HepG2 (cell line): Measurements from ENCODE around the gene ARFGAP2. TPM values are rescaled to one million over a fixed set of nuclear protein-coding genes. Genes with fewer than 3 reads are reported as not detected.

ENCODE experiments used
- ATAC-seq: fragments of 200-7000 bp; cut with Tn5 transposase; 3 replicates; pipeline ENCODE4 v1.9.1; 2020; ENCODE audit warnings: mild to moderate bottlenecking, moderate library complexity
- BruUV-seq: library from RNA; stranded (reverse); fragments of 400-500 nt; replicated peaks from 2 replicates; lab custom pipeline; 2021; lab: Mats Ljungman, UMichigan
- CTCF ChIA-PET: fragments of 300-600 bp; formaldehyde crosslinking; extraction: SDS; loops from one replicate; lab custom pipeline; 2021; ENCODE audit warnings: low total read pairs, inconsistent platforms, low intra/inter-chr PET ratio; lab: Yijun Ruan, JAX
- POLR2A ChIA-PET: fragments of 350-600 bp; sonication (Branson Sonifier 250); formaldehyde crosslinking; loops from one replicate; lab custom pipeline; 2020; ENCODE audit warnings: antibody characterized with exemption, inconsistent platforms; lab: Yijun Ruan, JAX
- DNase-seq: peaks from one replicate; pipeline ENCODE4 v3.0.0-alpha.2; 2015; ENCODE audit warnings: low spot score
- FAIRE-seq: peaks from 3 replicates; lab custom pipeline; 2011; peaks lifted over from hg19 to GRCh38; lab: Jason Lieb, UNC
- H2AFZ ChIP-seq: one replicate; pipeline ENCODE4 v1.6.1; 2011; ENCODE audit warnings: low read length, inconsistent platforms
- H3K27ac ChIP-seq: fragments of 300-600 bp; 3 replicates; pipeline ENCODE4 v1.8.0; 2011; ENCODE audit warnings: mixed run types, mild to moderate bottlenecking, mixed read lengths, low read length, inconsistent platforms; ENCODE audit not compliant: insufficient read depth; ENCODE audit errors: extremely low read length
- H3K27me3 ChIP-seq, 2 experiments: fragments of 200-600 bp in 1 of 2; 2 replicates in 1 of 2; 3 replicates in 1 of 2; pipeline versions ENCODE4 v1.6.0 to v1.8.0; 2011; ENCODE audit warnings: low read length in 2 of 2, mild to moderate bottlenecking in 2 of 2, moderate library complexity in 2 of 2, inconsistent platforms in 1 of 2; ENCODE audit not compliant: insufficient read depth in 2 of 2, control insufficient read depth in 1 of 2
- H3K36me3 ChIP-seq, 2 experiments: fragments of 200-600 bp in 1 of 2; replicated peaks in 1 of 2; 2 replicates in 1 of 2; 3 replicates in 1 of 2; pipeline versions ENCODE4 v1.5.1 to v1.8.0; 2011; ENCODE audit warnings: low read length in 2 of 2, inconsistent platforms in 1 of 2; ENCODE audit not compliant: insufficient read depth in 2 of 2, control insufficient read depth in 1 of 2
- H3K4me1 ChIP-seq: 2 replicates; pipeline ENCODE4 v1.5.1; 2012; ENCODE audit warnings: low read length, inconsistent platforms; ENCODE audit not compliant: insufficient read depth
- H3K4me2 ChIP-seq: 2 replicates; pipeline ENCODE4 v1.6.0; 2011; ENCODE audit warnings: low read depth, low read length, inconsistent platforms
- H3K4me3 ChIP-seq, 3 experiments: fragments of 200-600 bp in 1 of 3; sonication (generic), shearing (Covaris generic) in 1 of 3; replicated peaks in 1 of 3; 2 replicates each; pipeline ENCODE4 v1.5.1; 2011 to 2016; ENCODE audit warnings: low read length in 3 of 3, inconsistent platforms in 2 of 3, low read depth in 2 of 3, mild to moderate bottlenecking in 2 of 3, control low read depth in 1 of 3, mixed read lengths in 1 of 3; ENCODE audit not compliant: insufficient read depth in 1 of 3
- H3K79me2 ChIP-seq: one replicate; pipeline ENCODE4 v1.6.1; 2011; ENCODE audit warnings: low read length, inconsistent platforms; ENCODE audit not compliant: insufficient read depth
- H3K9ac ChIP-seq: 2 replicates; pipeline ENCODE4 v1.6.0; 2011; ENCODE audit warnings: mild to moderate bottlenecking, low read depth, low read length, inconsistent platforms; ENCODE audit not compliant: insufficient read depth
- H3K9me3 ChIP-seq: 2 replicates; pipeline ENCODE4 v1.5.1; 2012; ENCODE audit warnings: mild to moderate bottlenecking, low read length
- H4K20me1 ChIP-seq: 2 replicates; pipeline ENCODE4 v1.6.0; 2011; ENCODE audit warnings: inconsistent platforms, mild to moderate bottlenecking, low read length, moderate library complexity; ENCODE audit not compliant: insufficient read depth
- DPF2 ChIP-seq: sonication (generic); formaldehyde crosslinking; IDR thresholded peaks from 2 replicates; pipeline ENCODE4 v1.4.0; 2020; ENCODE audit warnings: mild to moderate bottlenecking, low read depth, missing genetic modification reagents, borderline replicate concordance
- ERF ChIP-seq: IDR thresholded peaks from 2 replicates; pipeline ENCODE4 v1.6.1; 2018; ENCODE audit warnings: missing biosample characterization, missing genetic modification reagents
- SMAD9 ChIP-seq: sonication (generic); formaldehyde crosslinking; IDR thresholded peaks from 2 replicates; pipeline ENCODE4 v1.5.1; 2020; ENCODE audit warnings: mild to moderate bottlenecking, missing genetic modification reagents
- ZNF354B ChIP-seq: sonication (generic); formaldehyde crosslinking; IDR thresholded peaks from 2 replicates; pipeline ENCODE4 v1.8.0; 2022; ENCODE audit warnings: mild to moderate bottlenecking, missing genetic modification reagents
- ZNF777 ChIP-seq: sonication (generic); formaldehyde crosslinking; IDR thresholded peaks from 2 replicates; pipeline ENCODE4 v1.4.0; 2020; ENCODE audit warnings: missing genetic modification reagents
- WGBS: methylation state at CpG from one replicate; pipeline ENCODE4 v1.1.6; 2017; ENCODE audit warnings: low lambda C conversion rate; 5-methylcytosine and 5-hydroxymethylcytosine counted together
- in situ Hi-C: cut with HindIII; loops from 2 replicates; pipeline ENCODE4 v1.10.0; 2017; ENCODE audit warnings: low pct_unique_long_range_greater_than_20kb; ENCODE audit not compliant: extremely low pct_ligation_motif_present
- intact Hi-C: fragments of 100-400 bp; cut with micrococcal nuclease; formaldehyde crosslinking; loops from one replicate; pipeline ENCODE4 v1.10.0; 2022; ENCODE audit not compliant: unreplicated experiment
- polyA plus RNA-seq, 8 experiments: library from polyadenylated mRNA; depleted of rRNA in 3 of 8; stranded (reverse) in 7 of 8; unstranded in 1 of 8; fragments of >200 nt; fragmentation: Illumina TruSeq in 4 of 8; extraction: Trizol in 4 of 8; gene quantifications; 2 replicates each; pipeline versions ENCODE4 v1.2.1 to v1.2.3, GENCODE V29; 2011 to 2016; ENCODE audit warnings: low read depth in 4 of 8, missing spikeins in 1 of 8, mixed read lengths in 1 of 8; ENCODE audit not compliant: insufficient read depth in 1 of 8
- total RNA-seq, 5 experiments: library from RNA; depleted of rRNA; stranded (reverse); fragments of >200 nt; fragmentation: Illumina TruSeq; extraction: Trizol; gene quantifications; 2 replicates each; pipeline ENCODE4 v1.2.3, GENCODE V29; 2016; ENCODE audit warnings: low read depth in 1 of 5
- TF ChIP-seq, protein P1 (sequence below): sonication (generic); formaldehyde crosslinking; IDR thresholded peaks from 2 replicates; pipeline ENCODE4 v1.4.0; 2020; ENCODE audit warnings: missing genetic modification reagents, mild to moderate bottlenecking, borderline replicate concordance
- TF ChIP-seq, protein P2 (sequence below), 2 experiments: sonication (generic) in 1 of 2; formaldehyde crosslinking in 1 of 2; IDR thresholded peaks; 2 replicates each; pipeline versions ENCODE4 v1.4.0 to v1.6.1; 2016 to 2020; ENCODE audit warnings: borderline replicate concordance in 1 of 2, low read depth in 1 of 2, mild to moderate bottlenecking in 1 of 2, missing genetic modification reagents in 1 of 2
- TF ChIP-seq, protein P3 (sequence below): sonication (generic); formaldehyde crosslinking; conservative IDR thresholded peaks from 2 replicates; pipeline ENCODE4 v1.8.0; 2022; ENCODE audit warnings: missing genetic modification reagents

The ARFGAP2 gene
- total and polyA plus RNA-seq, 2 of the 13 experiments (the other 11 are each of a cell fraction or from before 2014, with no cell fraction given): 32.3 to 75.3 TPM

DNA sequence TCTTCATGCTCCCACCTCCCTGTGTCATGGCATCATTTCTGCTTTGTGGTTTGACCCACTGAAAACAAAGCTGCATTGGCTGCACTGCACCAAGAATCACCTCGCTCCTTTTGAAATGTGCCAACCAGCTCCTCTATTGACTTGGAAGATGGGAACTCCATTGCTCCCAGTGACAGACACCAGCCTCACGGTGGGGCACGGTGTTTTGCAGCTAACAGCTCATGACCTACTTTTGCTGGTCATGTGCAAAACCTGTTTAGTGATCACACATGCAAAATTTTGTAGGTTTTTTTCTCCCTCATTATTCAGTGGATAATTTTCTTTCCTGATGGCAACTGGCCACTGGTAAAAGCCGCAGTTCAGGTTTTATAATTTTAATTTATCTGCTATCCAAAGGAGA, 36.8 kb downstream of the ARFGAP2 start:
- POLR2A ChIA-PET: no interaction called here
- FAIRE-seq: no peak

More for the DNA sequence above, 36.8 kb downstream of the ARFGAP2 start:
- H3K4me1 ChIP-seq: no peaks in the 10 kb centered on the region
- WGBS: 90% methylated on average over 4 of the region's 4 CpGs
- no peak overlapping the region for H3K9ac ChIP-seq
- peaks cover 0 to 3% of the 10 kb centered on the region in 2 experiments; a peak in 1 of 5 replicates for H3K36me3 ChIP-seq
- H3K27me3 ChIP-seq: no peaks in the 10 kb centered on the region
- H3K9me3 ChIP-seq: no peaks in the 10 kb centered on the region
- no peak overlapping the region for H3K27ac ChIP-seq
- TF ChIP-seq ZNF777 (CRISPR knock-in tag): no peak
- no peak for TF ChIP-seq DPF2
- TF ChIP-seq, protein P1, sequence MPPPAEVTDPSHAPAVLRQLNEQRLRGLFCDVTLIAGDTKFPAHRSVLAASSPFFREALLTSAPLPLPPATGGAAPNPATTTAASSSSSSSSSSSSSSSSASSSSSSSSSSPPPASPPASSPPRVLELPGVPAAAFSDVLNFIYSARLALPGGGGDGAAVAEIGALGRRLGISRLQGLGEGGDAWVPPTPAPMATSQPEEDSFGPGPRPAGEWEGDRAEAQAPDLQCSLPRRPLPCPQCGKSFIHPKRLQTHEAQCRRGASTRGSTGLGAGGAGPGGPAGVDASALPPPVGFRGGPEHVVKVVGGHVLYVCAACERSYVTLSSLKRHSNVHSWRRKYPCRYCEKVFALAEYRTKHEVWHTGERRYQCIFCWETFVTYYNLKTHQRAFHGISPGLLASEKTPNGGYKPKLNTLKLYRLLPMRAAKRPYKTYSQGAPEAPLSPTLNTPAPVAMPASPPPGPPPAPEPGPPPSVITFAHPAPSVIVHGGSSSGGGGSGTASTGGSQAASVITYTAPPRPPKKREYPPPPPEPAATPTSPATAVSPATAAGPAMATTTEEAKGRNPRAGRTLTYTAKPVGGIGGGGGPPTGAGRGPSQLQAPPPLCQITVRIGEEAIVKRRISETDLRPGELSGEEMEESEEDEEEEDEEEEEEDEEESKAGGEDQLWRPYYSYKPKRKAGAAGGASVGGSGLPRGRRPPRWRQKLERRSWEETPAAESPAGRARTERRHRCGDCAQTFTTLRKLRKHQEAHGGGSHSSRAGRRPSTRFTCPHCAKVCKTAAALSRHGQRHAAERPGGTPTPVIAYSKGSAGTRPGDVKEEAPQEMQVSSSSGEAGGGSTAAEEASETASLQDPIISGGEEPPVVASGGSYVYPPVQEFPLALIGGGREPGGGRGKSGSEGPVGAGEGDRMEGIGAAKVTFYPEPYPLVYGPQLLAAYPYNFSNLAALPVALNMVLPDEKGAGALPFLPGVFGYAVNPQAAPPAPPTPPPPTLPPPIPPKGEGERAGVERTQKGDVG (CRISPR knock-in tag): no peak
- no peak for TF ChIP-seq SMAD9 (CRISPR knock-in tag)
- no peak for TF ChIP-seq ERF (CRISPR knock-in tag)
- TF ChIP-seq, protein P2, sequence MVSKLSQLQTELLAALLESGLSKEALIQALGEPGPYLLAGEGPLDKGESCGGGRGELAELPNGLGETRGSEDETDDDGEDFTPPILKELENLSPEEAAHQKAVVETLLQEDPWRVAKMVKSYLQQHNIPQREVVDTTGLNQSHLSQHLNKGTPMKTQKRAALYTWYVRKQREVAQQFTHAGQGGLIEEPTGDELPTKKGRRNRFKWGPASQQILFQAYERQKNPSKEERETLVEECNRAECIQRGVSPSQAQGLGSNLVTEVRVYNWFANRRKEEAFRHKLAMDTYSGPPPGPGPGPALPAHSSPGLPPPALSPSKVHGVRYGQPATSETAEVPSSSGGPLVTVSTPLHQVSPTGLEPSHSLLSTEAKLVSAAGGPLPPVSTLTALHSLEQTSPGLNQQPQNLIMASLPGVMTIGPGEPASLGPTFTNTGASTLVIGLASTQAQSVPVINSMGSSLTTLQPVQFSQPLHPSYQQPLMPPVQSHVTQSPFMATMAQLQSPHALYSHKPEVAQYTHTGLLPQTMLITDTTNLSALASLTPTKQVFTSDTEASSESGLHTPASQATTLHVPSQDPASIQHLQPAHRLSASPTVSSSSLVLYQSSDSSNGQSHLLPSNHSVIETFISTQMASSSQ (IDR thresholded peaks at IDR 0.05; ENCODE audit: low read depth): no peak
- TF ChIP-seq, protein P2 (CRISPR knock-in tag; IDR thresholded peaks at IDR 0.05; ENCODE audit: borderline replicate concordance): no peak
- TF ChIP-seq, protein P3, sequence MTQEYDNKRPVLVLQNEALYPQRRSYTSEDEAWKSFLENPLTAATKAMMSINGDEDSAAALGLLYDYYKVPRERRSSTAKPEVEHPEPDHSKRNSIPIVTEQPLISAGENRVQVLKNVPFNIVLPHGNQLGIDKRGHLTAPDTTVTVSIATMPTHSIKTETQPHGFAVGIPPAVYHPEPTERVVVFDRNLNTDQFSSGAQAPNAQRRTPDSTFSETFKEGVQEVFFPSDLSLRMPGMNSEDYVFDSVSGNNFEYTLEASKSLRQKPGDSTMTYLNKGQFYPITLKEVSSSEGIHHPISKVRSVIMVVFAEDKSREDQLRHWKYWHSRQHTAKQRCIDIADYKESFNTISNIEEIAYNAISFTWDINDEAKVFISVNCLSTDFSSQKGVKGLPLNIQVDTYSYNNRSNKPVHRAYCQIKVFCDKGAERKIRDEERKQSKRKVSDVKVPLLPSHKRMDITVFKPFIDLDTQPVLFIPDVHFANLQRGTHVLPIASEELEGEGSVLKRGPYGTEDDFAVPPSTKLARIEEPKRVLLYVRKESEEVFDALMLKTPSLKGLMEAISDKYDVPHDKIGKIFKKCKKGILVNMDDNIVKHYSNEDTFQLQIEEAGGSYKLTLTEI (CRISPR knock-in tag): no peak
- TF ChIP-seq ZNF354B: no peak
- TF ChIP-seq, all 625 proteins: peak for 0
- BruUV-seq: no TSS peak
- Histone ChIP-seq H3K79me2 (no peaks in the 10 kb centered on the region), H2AFZ (no peak overlapping the region), H3K4me3 (no peak overlapping the region), H3K4me2 (no peak overlapping the region), H4K20me1 (no peaks in the 10 kb centered on the region)
- intact Hi-C loops (no loop called here), in situ Hi-C loops (no loop called here)
- DNase-seq (no peak), ATAC-seq (no peak)
- CTCF ChIA-PET: no interaction called here
